Mammary epithelial cell (primary cell): ENCODE data around the gene CXCL1.

Experiments
- EZH2 ChIP-seq: IDR thresholded peaks from 2 replicates; pipeline ENCODE4 v1.6.1; 2012; ENCODE audit warnings: low read length, inconsistent platforms, borderline replicate concordance
- TF ChIP-seq, protein P1 (sequence below), 2 donors: IDR thresholded peaks in 1 of 2; conservative IDR thresholded peaks in 1 of 2; 2 replicates each; pipeline ENCODE4 v1.5.1; 2011 to 2012; ENCODE audit warnings: inconsistent platforms in 2 of 2, low read length in 2 of 2, mild to moderate bottlenecking in 2 of 2, control low read depth in 1 of 2, low read depth in 1 of 2; ENCODE audit not compliant: insufficient read depth in 1 of 2; ENCODE audit errors: extremely low read depth in 1 of 2

DNA sequence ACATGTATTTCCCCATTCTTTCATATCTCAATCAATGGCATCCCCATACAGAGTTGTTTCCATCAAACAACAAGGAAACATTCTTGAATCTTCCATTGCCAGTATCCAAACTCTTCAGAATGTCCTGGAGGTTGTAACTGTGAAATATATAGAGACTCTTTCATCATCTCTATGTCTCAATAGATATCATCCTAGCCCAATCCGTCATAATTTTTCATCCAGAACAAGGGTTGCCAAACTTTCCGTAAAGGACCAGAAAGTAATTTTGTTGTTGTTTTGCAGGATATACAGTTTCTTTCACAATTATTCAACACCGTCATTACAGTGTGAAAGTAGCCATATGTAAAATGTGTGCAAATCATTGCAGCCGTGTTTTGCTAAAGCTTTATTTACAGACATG, 47.9 kb upstream of the CXCL1 start:
- TF ChIP-seq, protein P1, sequence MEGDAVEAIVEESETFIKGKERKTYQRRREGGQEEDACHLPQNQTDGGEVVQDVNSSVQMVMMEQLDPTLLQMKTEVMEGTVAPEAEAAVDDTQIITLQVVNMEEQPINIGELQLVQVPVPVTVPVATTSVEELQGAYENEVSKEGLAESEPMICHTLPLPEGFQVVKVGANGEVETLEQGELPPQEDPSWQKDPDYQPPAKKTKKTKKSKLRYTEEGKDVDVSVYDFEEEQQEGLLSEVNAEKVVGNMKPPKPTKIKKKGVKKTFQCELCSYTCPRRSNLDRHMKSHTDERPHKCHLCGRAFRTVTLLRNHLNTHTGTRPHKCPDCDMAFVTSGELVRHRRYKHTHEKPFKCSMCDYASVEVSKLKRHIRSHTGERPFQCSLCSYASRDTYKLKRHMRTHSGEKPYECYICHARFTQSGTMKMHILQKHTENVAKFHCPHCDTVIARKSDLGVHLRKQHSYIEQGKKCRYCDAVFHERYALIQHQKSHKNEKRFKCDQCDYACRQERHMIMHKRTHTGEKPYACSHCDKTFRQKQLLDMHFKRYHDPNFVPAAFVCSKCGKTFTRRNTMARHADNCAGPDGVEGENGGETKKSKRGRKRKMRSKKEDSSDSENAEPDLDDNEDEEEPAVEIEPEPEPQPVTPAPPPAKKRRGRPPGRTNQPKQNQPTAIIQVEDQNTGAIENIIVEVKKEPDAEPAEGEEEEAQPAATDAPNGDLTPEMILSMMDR (conservative IDR thresholded peaks at IDR 0.05 in 1 of 2, IDR thresholded peaks at IDR 0.05 in 1 of 2; ENCODE audit: extremely low read depth in 1 of 2, insufficient read depth in 1 of 2, low read depth in 1 of 2, low read length in 2 of 2) = no peak
- TF ChIP-seq EZH2 = no peak
